Measurements from ENCODE around the gene BAX. TPM values are rescaled to one million over a fixed set of nuclear protein-coding genes. Genes with fewer than 3 reads are reported as not detected.
"Not testable (repeated sequence)": the region's sequence is repeated elsewhere in the genome, so short reads cannot be mapped to it uniquely, and the experiment has no call there.

The BAX gene
- total RNA-seq, 1 donor from 2014 or later: 141 TPM

- Mint-ChIP-seq H3K4me3 (ENCODE audit: low read depth) (no peak overlapping the region), H3K27ac (no peak overlapping the region), H3K27me3 (no peaks in the 10 kb centered on the region), H3K4me1 (ENCODE audit: low read depth) (no peaks in the 10 kb centered on the region), H3K9me3 (ENCODE audit: low read depth) (no peaks in the 10 kb centered on the region), H3K36me3 (ENCODE audit: insufficient read depth) (peaks cover 20% of the 10 kb centered on the region)
- no peak for TF ChIP-seq CTCF (IDR thresholded peaks at IDR 0.05; ENCODE audit: unreplicated experiment)
- DNase-seq (ENCODE audit: low spot score, unreplicated experiment): no peak
Measured at GRCh38 chr19:48918801-48919247, 35.9 kb upstream of the BAX start.

- H3K27ac Mint-ChIP-seq; H3K4me1 Mint-ChIP-seq (ENCODE audit: low read depth); H3K4me3 Mint-ChIP-seq (ENCODE audit: low read depth); DNase-seq (ENCODE audit: low spot score, unreplicated experiment); H3K9me3 Mint-ChIP-seq (ENCODE audit: low read depth); H3K27me3 Mint-ChIP-seq: not testable (repeated sequence)
- peaks cover 17% of the 10 kb centered on the region for H3K36me3 Mint-ChIP-seq (ENCODE audit: insufficient read depth)
Measured at GRCh38 chr19:48919271-48919670, 35.4 kb upstream of the BAX start.

GRCh38 chr19:48920949-48921348 lies 33.7 kb upstream of the BAX start:
- Mint-ChIP-seq H3K27ac (no peak overlapping the region), H3K36me3 (ENCODE audit: insufficient read depth) (peaks cover 11% of the 10 kb centered on the region), H3K9me3 (ENCODE audit: low read depth) (no peaks in the 10 kb centered on the region), H3K4me3 (ENCODE audit: low read depth) (no peak overlapping the region), H3K27me3 (no peaks in the 10 kb centered on the region), H3K4me1 (ENCODE audit: low read depth) (no peaks in the 10 kb centered on the region)
- DNase-seq (ENCODE audit: low spot score, unreplicated experiment): no peak
- TF ChIP-seq CTCF (IDR thresholded peaks at IDR 0.05; ENCODE audit: unreplicated experiment): no peak

- H3K27ac Mint-ChIP-seq: no peak overlapping the region
- H3K36me3 Mint-ChIP-seq (ENCODE audit: insufficient read depth): peaks cover 10% of the 10 kb centered on the region
- H3K4me1 Mint-ChIP-seq (ENCODE audit: low read depth): no peaks in the 10 kb centered on the region
- no peak for TF ChIP-seq CTCF (IDR thresholded peaks at IDR 0.05; ENCODE audit: unreplicated experiment)
- no peaks in the 10 kb centered on the region for H3K9me3 Mint-ChIP-seq (ENCODE audit: low read depth)
- no peak overlapping the region for H3K4me3 Mint-ChIP-seq (ENCODE audit: low read depth)
- no peak for DNase-seq (ENCODE audit: low spot score, unreplicated experiment)
- no peaks in the 10 kb centered on the region for H3K27me3 Mint-ChIP-seq
Measured at GRCh38 chr19:48921721-48922500, 32.8 kb upstream of the BAX start.

DNA sequence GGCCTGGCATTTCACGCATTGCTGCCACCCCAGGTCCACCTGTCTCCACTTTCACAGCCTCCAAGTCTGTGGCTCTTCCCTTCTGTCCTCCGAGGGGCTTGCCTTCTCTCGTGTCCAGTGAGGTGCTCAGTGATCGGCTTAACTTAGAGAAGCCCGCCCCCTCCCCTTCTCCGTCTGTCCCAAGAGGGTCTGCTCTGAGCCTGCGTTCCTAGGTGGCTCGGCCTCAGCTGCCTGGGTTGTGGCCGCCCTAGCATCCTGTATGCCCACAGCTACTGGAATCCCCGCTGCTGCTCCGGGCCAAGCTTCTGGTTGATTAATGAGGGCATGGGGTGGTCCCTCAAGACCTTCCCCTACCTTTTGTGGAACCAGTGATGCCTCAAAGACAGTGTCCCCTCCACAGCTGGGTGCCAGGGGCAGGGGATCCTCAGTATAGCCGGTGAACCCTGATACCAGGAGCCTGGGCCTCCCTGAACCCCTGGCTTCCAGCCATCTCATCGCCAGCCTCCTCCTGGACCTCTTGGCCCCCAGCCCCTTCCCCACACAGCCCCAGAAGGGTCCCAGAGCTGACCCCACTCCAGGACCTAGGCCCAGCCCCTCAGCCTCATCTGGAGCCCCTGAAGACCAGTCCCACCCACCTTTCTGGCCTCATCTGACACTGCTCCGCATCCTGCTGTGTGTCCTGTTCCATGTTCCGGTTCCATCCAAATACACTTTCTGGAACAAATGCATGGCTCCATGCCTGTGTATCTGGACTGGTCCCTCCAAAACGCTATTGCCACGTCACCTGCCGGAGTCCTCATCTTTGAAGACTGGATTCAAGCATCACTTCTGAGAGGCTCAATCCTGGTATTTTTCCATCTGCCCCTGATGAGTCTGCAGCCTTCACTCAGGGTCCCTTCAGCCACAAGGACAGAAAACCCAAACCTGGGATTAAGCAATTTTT lies 31.9 kb upstream of the BAX start:
- H3K27me3 Mint-ChIP-seq: no peaks in the 10 kb centered on the region
- H3K4me3 Mint-ChIP-seq (ENCODE audit: low read depth): no peak overlapping the region
- DNase-seq (ENCODE audit: low spot score, unreplicated experiment): no peak
- H3K36me3 Mint-ChIP-seq (ENCODE audit: insufficient read depth): peaks cover 10% of the 10 kb centered on the region
- H3K27ac Mint-ChIP-seq: no peak overlapping the region
- H3K4me1 Mint-ChIP-seq (ENCODE audit: low read depth): no peaks in the 10 kb centered on the region
- TF ChIP-seq CTCF (IDR thresholded peaks at IDR 0.05; ENCODE audit: unreplicated experiment): no peak
- no peaks in the 10 kb centered on the region for H3K9me3 Mint-ChIP-seq (ENCODE audit: low read depth)
